Thyroid gland (tissue), 4 donors: ENCODE measurements around the gene ARHGEF16.

Experiments used
- POLR2A ChIP-seq, 2 donors: fragments of 450-650 bp; IDR thresholded peaks; one replicate each; pipeline ENCODE4 v1.6.1; 2017; ENCODE audit warnings: antibody characterized with exemption in 2 of 2, mild to moderate bottlenecking in 2 of 2, moderate library complexity in 1 of 2
- TF ChIP-seq, protein P1 (sequence below), 6 experiments: fragments of 200-600 bp in 3 of 6; fragments of 450-650 bp in 3 of 6; sonication (generic) in 3 of 6; IDR thresholded peaks; one replicate each; pipeline ENCODE4 v1.5.1; 2016 to 2019; ENCODE audit warnings: antibody characterized with exemption in 6 of 6, mild to moderate bottlenecking in 2 of 6, inconsistent platforms in 1 of 6, moderate library complexity in 1 of 6

DNA sequence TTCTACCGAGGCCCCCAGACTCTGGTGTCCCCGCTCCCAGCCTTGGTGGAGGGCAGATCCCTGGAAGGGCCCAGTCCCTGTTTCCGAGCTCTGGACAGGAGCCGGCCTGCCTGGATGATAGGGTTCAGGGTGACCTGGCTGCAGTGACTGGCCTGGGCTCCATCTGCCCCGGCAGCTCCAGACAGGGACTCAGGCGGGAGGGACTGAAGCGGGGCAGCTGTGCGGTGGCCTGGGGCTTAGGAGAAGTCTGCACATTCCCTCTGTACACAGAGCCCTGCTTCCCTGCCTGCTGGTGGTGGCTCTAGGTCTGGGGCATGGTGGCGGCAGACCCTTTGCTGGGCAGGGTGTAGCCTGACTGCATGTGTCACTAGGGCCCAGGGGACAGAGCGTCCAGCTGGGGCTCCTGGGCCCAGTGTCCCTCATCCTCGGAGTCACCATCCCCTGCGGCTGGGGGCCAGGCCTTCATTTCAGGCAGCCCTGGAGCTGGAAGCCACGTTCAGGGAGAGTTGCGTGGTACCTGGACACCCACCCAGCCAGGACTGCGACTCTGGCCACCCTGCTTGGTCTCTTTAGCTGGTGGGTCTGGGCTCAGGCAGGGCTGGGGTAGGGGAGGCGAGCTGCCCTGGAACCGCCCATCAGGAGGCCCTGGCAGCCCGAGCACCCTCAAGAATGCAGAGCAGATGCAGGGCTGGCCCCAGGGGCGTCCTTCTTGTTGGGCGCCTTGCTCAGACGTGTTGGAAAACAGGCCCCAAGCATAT lies 9.6 kb downstream of the ARHGEF16 start:
- TF ChIP-seq, protein P1, sequence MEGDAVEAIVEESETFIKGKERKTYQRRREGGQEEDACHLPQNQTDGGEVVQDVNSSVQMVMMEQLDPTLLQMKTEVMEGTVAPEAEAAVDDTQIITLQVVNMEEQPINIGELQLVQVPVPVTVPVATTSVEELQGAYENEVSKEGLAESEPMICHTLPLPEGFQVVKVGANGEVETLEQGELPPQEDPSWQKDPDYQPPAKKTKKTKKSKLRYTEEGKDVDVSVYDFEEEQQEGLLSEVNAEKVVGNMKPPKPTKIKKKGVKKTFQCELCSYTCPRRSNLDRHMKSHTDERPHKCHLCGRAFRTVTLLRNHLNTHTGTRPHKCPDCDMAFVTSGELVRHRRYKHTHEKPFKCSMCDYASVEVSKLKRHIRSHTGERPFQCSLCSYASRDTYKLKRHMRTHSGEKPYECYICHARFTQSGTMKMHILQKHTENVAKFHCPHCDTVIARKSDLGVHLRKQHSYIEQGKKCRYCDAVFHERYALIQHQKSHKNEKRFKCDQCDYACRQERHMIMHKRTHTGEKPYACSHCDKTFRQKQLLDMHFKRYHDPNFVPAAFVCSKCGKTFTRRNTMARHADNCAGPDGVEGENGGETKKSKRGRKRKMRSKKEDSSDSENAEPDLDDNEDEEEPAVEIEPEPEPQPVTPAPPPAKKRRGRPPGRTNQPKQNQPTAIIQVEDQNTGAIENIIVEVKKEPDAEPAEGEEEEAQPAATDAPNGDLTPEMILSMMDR (IDR thresholded peaks at IDR 0.05), result no peak
- no peak for TF ChIP-seq POLR2A (IDR thresholded peaks at IDR 0.05)
